Measurements from ENCODE around the gene AGBL4. TPM values are rescaled to one million over a fixed set of nuclear protein-coding genes. Genes with fewer than 3 reads are reported as not detected.

The AGBL4 gene
- total and polyA plus RNA-seq, 2 donors: 0.18 to 0.24 TPM

DNA sequence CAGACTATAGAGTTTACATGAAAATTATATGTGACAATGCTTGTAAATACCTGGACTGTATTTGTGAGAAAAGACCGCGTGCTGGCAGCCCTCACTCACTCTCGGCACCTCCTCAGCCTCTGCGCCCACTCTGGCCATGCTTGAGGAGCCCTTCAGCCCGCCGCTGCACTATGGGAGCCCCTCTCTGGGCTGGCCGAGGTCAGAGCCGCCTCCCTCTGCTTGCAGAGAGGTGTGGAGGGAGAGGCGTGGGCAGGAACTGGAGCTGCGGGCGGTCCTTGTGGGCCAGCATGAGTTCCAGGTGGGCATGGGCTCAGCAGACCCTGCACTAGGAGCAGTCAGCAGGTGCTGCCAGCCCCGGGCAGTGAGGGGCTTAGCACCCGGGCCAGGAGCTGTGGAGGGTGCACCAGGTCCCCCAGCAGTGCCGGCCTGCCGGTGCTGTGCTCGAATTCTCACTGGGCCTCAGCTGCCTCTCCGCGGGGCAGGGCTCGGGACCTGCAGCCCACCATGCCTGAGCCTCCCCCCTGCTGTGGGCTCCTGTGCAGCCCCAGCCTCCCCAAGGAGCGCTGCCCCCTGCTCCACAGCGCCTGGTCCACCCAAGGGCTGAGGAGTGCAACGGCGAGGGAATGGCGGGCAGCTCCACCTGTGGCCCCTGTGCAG lies 482.5 kb downstream of the AGBL4 start:
- DNase-seq (ENCODE audit: low read depth in 6 of 9, low spot score in 9 of 9): no peak
- Histone ChIP-seq H3K4me1 (ENCODE audit: control insufficient read depth in 2 of 2, insufficient read depth in 2 of 2, low read length in 2 of 2) (no peaks in the 10 kb centered on the region), H3K4me3 (ENCODE audit: low read length in 2 of 2) (no peak overlapping the region), H3K27me3 (ENCODE audit: control insufficient read depth in 2 of 2, insufficient read depth in 1 of 2, low read length in 1 of 2) (no peaks in the 10 kb centered on the region), H3K9me3 (ENCODE audit: control insufficient read depth in 2 of 2, insufficient read depth in 1 of 2, low read length in 1 of 2) (peaks cover 0 to 8% of the 10 kb centered on the region in 2 donors), H3K36me3 (ENCODE audit: control insufficient read depth in 2 of 2, insufficient read depth in 2 of 2, low read length in 1 of 2) (no peaks in the 10 kb centered on the region), H3K27ac (ENCODE audit: low read depth in 1 of 2, low read length in 1 of 2) (no peak overlapping the region)
- WGBS: 93% methylated on average over 24 of the region's 24 CpGs

DNA sequence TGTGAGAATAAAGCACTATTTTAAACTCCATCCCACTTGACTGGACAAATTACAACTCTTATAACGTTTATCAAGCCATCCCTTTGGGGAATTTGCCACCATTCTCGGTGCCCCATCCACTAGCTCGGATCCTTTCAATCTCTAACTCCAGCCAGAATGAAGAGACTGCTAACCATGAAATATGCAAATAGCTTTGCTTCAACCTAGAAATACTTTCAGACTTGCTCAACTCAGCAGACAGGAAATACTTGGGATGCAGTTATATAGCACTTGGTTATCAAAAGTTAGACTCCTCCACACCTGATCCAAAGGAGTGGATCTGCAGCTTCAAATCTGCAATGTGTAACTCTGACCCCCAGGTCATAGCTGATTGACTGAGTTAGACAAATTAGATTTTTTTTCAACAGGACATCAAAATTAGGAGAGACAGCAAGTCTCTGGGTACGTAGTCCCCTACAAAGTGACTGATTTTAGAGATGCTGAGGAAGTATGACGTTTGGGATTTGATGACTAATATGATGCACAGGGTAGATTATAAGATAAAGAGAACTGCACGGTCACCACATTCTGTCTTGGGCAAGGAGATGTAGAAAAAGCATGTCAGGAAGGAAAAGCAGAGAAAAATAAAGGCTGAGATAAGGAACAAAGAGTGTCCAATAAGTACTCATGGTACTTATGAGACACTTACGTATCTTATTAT lies 496.0 kb downstream of the AGBL4 start:
- Histone ChIP-seq H3K4me1 (ENCODE audit: control insufficient read depth in 2 of 2, insufficient read depth in 2 of 2, low read length in 2 of 2) (no peaks in the 10 kb centered on the region), H3K36me3 (ENCODE audit: control insufficient read depth in 2 of 2, insufficient read depth in 2 of 2, low read length in 1 of 2) (no peaks in the 10 kb centered on the region), H3K27me3 (ENCODE audit: control insufficient read depth in 2 of 2, insufficient read depth in 1 of 2, low read length in 1 of 2) (no peaks in the 10 kb centered on the region), H3K27ac (ENCODE audit: low read depth in 1 of 2, low read length in 1 of 2) (no peak overlapping the region), H3K9me3 (ENCODE audit: control insufficient read depth in 2 of 2, insufficient read depth in 1 of 2, low read length in 1 of 2) (no peaks in the 10 kb centered on the region), H3K4me3 (ENCODE audit: low read length in 2 of 2) (no peak overlapping the region)
- DNase-seq (ENCODE audit: low read depth in 6 of 9, low spot score in 9 of 9): no peak
- 78% methylated on average over 7 of the region's 7 CpGs for WGBS

DNA sequence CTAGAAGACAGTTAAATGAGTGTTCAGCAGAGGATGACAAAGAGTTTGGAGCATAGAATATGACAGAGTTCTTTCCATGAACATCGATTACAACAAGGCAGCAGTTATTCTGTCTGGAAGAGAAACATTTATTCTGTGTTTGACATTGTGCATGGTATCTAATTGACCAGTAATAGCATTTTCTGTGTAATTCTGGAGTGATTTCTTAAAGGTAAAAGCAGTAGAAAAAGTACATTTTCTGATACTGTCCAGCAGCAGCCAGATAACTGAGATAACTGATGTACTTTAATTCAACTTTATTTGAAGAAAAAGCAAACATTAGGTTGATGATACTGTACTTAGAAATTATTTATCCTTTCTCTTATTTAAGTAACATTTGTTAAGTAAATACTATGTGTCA lies 497.1 kb downstream of the AGBL4 start:
- H3K27ac ChIP-seq (ENCODE audit: low read depth in 1 of 2, low read length in 1 of 2): no peak overlapping the region
- no peaks in the 10 kb centered on the region for H3K4me1 ChIP-seq (ENCODE audit: control insufficient read depth in 2 of 2, insufficient read depth in 2 of 2, low read length in 2 of 2)
- no peaks in the 10 kb centered on the region for H3K36me3 ChIP-seq (ENCODE audit: control insufficient read depth in 2 of 2, insufficient read depth in 2 of 2, low read length in 1 of 2)
- no peak for DNase-seq (ENCODE audit: low read depth in 6 of 9, low spot score in 9 of 9)
- WGBS: 92% methylated on average over 1 of the region's 1 CpG
- no peak overlapping the region for H3K4me3 ChIP-seq (ENCODE audit: low read length in 2 of 2)
- H3K27me3 ChIP-seq (ENCODE audit: control insufficient read depth in 2 of 2, insufficient read depth in 1 of 2, low read length in 1 of 2): no peaks in the 10 kb centered on the region
- H3K9me3 ChIP-seq (ENCODE audit: control insufficient read depth in 2 of 2, insufficient read depth in 1 of 2, low read length in 1 of 2): no peaks in the 10 kb centered on the region

DNA sequence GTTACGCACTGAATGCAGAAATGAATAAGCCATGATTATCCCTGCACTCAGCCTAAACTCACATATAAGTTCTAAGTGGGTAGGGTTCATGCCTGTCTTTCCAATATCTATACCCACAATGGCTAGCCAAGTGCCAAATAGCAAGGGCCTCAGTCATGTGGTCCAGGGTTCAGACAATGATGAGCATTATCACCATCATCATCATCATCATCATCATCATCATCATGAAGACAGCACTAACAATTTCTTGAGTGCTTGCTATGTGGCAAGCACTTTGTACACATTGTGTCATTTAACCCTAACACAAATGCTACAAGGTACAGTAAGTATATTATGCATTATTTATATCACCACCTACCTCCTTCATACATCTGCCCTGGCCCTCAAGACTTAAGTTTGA lies 500.0 kb downstream of the AGBL4 start:
- Histone ChIP-seq H3K36me3 (ENCODE audit: control insufficient read depth in 2 of 2, insufficient read depth in 2 of 2, low read length in 1 of 2) (no peaks in the 10 kb centered on the region), H3K4me3 (ENCODE audit: low read length in 2 of 2) (no peak overlapping the region), H3K9me3 (ENCODE audit: control insufficient read depth in 2 of 2, insufficient read depth in 1 of 2, low read length in 1 of 2) (no peaks in the 10 kb centered on the region), H3K4me1 (ENCODE audit: control insufficient read depth in 2 of 2, insufficient read depth in 2 of 2, low read length in 2 of 2) (no peaks in the 10 kb centered on the region), H3K27me3 (ENCODE audit: control insufficient read depth in 2 of 2, insufficient read depth in 1 of 2, low read length in 1 of 2) (no peaks in the 10 kb centered on the region), H3K27ac (ENCODE audit: low read depth in 1 of 2, low read length in 1 of 2) (no peak overlapping the region)
- 97% methylated on average over 1 of the region's 1 CpG for WGBS
- DNase-seq (ENCODE audit: low read depth in 6 of 9, low spot score in 9 of 9): no peak

DNA sequence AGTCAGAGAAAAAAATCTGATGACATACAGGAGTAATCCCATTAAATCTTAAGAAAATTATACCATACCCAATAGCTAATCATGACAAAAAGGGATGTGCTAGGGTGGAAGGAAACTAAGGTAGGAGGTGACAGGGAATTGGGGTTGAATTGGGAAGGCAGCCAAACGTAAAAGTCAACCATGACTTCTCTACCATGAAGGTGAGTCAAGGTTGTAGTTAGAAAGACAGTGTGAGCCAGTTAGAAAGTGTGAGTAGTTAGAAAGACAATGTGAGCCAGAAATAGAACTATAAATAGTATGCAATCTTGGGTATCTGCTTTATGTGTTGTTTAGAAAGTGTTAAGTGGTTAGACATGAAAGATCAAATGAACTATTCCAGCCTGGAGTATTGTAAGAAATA lies 556.8 kb downstream of the AGBL4 start:
- Histone ChIP-seq H3K9me3 (ENCODE audit: control insufficient read depth in 2 of 2, insufficient read depth in 1 of 2, low read length in 1 of 2) (no peaks in the 10 kb centered on the region), H3K27me3 (ENCODE audit: control insufficient read depth in 2 of 2, insufficient read depth in 1 of 2, low read length in 1 of 2) (no peaks in the 10 kb centered on the region), H3K36me3 (ENCODE audit: control insufficient read depth in 2 of 2, insufficient read depth in 2 of 2, low read length in 1 of 2) (no peaks in the 10 kb centered on the region), H3K27ac (ENCODE audit: low read depth in 1 of 2, low read length in 1 of 2) (no peak overlapping the region), H3K4me1 (ENCODE audit: control insufficient read depth in 2 of 2, insufficient read depth in 2 of 2, low read length in 2 of 2) (no peaks in the 10 kb centered on the region), H3K4me3 (ENCODE audit: low read length in 2 of 2) (no peak overlapping the region)
- 87% methylated on average over 1 of the region's 1 CpG for WGBS
- no peak for DNase-seq (ENCODE audit: low read depth in 6 of 9, low spot score in 9 of 9)

DNA sequence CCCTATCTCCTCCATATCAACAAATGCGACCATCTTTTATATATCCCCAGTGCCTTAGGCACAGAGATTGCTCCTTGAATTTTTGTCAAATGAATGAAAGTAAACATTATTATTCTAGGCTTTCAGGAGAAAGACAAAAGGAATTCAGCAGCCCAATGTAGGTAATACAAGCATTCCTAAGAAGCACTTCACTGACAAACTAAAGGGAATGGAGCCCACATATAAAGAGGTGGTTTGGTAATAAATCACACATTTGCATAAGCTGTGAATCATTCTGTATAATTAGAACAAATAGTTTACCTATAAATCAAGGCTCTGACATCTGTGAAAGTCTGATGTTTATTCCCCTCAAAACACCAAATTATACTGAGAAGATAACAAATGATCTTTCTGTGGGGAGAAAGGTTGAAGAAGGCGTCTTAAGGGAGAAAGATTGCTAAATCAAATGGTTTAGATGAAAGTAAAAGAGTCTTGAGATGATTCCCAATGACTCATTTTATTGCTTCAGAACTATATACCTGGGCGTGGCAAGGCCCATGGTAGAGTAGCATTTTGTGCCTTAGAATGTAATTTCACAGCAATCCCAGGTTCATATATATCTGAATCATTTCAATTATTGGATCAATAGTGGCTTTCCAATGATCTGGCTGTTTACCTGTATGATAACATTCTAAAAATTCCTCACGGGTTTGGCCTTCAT lies 558.1 kb downstream of the AGBL4 start:
- Histone ChIP-seq H3K4me3 (ENCODE audit: low read length in 2 of 2) (no peak overlapping the region), H3K27ac (ENCODE audit: low read depth in 1 of 2, low read length in 1 of 2) (no peak overlapping the region), H3K36me3 (ENCODE audit: control insufficient read depth in 2 of 2, insufficient read depth in 2 of 2, low read length in 1 of 2) (no peaks in the 10 kb centered on the region), H3K27me3 (ENCODE audit: control insufficient read depth in 2 of 2, insufficient read depth in 1 of 2, low read length in 1 of 2) (no peaks in the 10 kb centered on the region), H3K9me3 (ENCODE audit: control insufficient read depth in 2 of 2, insufficient read depth in 1 of 2, low read length in 1 of 2) (no peaks in the 10 kb centered on the region), H3K4me1 (ENCODE audit: control insufficient read depth in 2 of 2, insufficient read depth in 2 of 2, low read length in 2 of 2) (no peaks in the 10 kb centered on the region)
- no peak for DNase-seq (ENCODE audit: low read depth in 6 of 9, low spot score in 9 of 9)
- 84% methylated on average over 4 of the region's 4 CpGs for WGBS

DNA sequence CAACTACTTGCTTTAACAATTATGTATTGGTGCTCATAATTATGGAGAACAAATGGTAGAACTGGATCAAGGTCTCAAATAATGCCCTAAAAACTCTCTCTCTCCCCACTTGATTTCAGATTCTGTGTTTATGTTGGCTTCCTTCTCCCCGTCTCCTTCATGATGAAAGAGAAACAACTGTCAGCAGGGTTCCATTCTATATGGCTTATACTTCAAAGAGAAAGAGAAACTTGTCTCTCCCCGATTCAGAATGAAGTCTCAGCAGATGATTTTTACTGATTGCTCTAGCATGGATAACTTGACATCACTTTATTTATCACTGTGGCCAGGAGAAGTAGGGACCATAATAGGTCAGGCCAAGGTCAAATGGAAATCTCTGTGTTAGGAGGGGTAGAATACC lies 575.6 kb downstream of the AGBL4 start:
- no peak overlapping the region for H3K4me3 ChIP-seq (ENCODE audit: low read length in 2 of 2)
- H3K9me3 ChIP-seq (ENCODE audit: control insufficient read depth in 2 of 2, insufficient read depth in 1 of 2, low read length in 1 of 2): peaks cover 0 to 6% of the 10 kb centered on the region in 2 donors
- no peaks in the 10 kb centered on the region for H3K27me3 ChIP-seq (ENCODE audit: control insufficient read depth in 2 of 2, insufficient read depth in 1 of 2, low read length in 1 of 2)
- no peak for DNase-seq (ENCODE audit: low read depth in 6 of 9, low spot score in 9 of 9)
- 76% methylated on average over 2 of the region's 2 CpGs for WGBS
- no peaks in the 10 kb centered on the region for H3K36me3 ChIP-seq (ENCODE audit: control insufficient read depth in 2 of 2, insufficient read depth in 2 of 2, low read length in 1 of 2)
- H3K4me1 ChIP-seq (ENCODE audit: control insufficient read depth in 2 of 2, insufficient read depth in 2 of 2, low read length in 2 of 2): no peaks in the 10 kb centered on the region
- no peak overlapping the region for H3K27ac ChIP-seq (ENCODE audit: low read depth in 1 of 2, low read length in 1 of 2)

DNA sequence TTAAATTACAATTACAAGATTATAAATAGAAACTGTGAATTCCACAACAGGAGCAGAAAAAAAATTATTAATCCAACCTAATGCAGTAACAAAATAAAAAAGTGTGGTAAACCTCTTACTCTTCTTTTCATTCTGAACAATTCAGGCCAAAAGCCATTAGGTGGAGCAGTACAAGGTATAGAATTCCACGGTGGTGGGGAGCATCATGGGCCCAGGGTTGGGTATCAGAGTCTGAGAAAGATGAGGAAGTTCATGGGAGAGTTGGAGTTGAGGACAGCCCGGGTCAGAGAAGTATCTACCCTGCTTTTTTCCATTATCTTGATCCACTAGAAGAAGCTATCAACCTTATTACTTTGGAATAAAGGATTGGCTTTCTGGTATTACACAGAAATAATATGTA lies 586.9 kb downstream of the AGBL4 start:
- Histone ChIP-seq H3K27me3 (ENCODE audit: control insufficient read depth in 2 of 2, insufficient read depth in 1 of 2, low read length in 1 of 2) (no peaks in the 10 kb centered on the region), H3K4me3 (ENCODE audit: low read length in 2 of 2) (no peak overlapping the region), H3K36me3 (ENCODE audit: control insufficient read depth in 2 of 2, insufficient read depth in 2 of 2, low read length in 1 of 2) (no peaks in the 10 kb centered on the region), H3K27ac (ENCODE audit: low read depth in 1 of 2, low read length in 1 of 2) (no peak overlapping the region), H3K9me3 (ENCODE audit: control insufficient read depth in 2 of 2, insufficient read depth in 1 of 2, low read length in 1 of 2) (no peaks in the 10 kb centered on the region), H3K4me1 (ENCODE audit: control insufficient read depth in 2 of 2, insufficient read depth in 2 of 2, low read length in 2 of 2) (no peaks in the 10 kb centered on the region)
- 39% methylated on average over 2 of the region's 2 CpGs for WGBS
- no peak for DNase-seq (ENCODE audit: low read depth in 6 of 9, low spot score in 9 of 9)

DNA sequence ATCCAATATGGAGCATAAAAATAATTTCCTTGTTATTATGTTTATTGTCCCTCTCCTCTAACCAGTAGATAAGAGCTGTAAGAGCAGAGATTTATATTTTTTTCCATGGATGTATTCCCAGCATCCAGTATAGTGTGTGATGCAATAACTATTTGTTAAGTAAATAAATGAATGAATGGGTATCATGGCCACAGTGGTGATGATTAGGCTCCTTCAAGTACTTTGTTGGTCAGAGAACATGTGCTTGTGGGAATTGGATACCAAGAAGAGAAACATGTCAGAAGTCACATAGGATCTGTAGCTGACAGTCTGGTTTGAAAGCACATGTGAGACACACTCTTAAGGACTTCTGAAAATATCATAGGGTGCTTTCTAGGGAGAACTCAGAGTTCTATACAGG lies 588.5 kb downstream of the AGBL4 start:
- DNase-seq (ENCODE audit: low read depth in 6 of 9, low spot score in 9 of 9): no peak
- no peak overlapping the region for H3K27ac ChIP-seq (ENCODE audit: low read depth in 1 of 2, low read length in 1 of 2)
- no peak overlapping the region for H3K4me3 ChIP-seq (ENCODE audit: low read length in 2 of 2)
- H3K36me3 ChIP-seq (ENCODE audit: control insufficient read depth in 2 of 2, insufficient read depth in 2 of 2, low read length in 1 of 2): no peaks in the 10 kb centered on the region
- no peaks in the 10 kb centered on the region for H3K9me3 ChIP-seq (ENCODE audit: control insufficient read depth in 2 of 2, insufficient read depth in 1 of 2, low read length in 1 of 2)
- H3K4me1 ChIP-seq (ENCODE audit: control insufficient read depth in 2 of 2, insufficient read depth in 2 of 2, low read length in 2 of 2): no peaks in the 10 kb centered on the region
- no peaks in the 10 kb centered on the region for H3K27me3 ChIP-seq (ENCODE audit: control insufficient read depth in 2 of 2, insufficient read depth in 1 of 2, low read length in 1 of 2)
